Activated T-helper 2 cell treated with anti-CD3 and anti-CD28 coated beads, Interferon-gamma antibody, Interleukin-2, Interleukin-4, amounts not matched to agents 10 μg/mL and 5 μg/mL and 100 μg/mL, durations not matched to agents 14 hours and 24 hours and 36 hours (primary cell): ENCODE results near the gene MAEA. TPM values are rescaled to one million over a fixed set of nuclear protein-coding genes. Genes with fewer than 3 reads are reported as not detected.
"Not testable (repeated sequence)": the region's sequence is repeated elsewhere in the genome, so short reads cannot be mapped to it uniquely, and the experiment has no call there.

ENCODE experiments used
- DNase-seq: peaks from one replicate; pipeline ENCODE4 v3.0.0; 2021; ENCODE audit warnings: low spot score
- H3K27ac Mint-ChIP-seq: one replicate; pipeline ENCODE4 v1.8.0; 2021; ENCODE audit warnings: mixed read lengths
- H3K27me3 Mint-ChIP-seq: one replicate; pipeline ENCODE4 v1.8.0; 2021; ENCODE audit warnings: low read depth, mixed read lengths
- H3K36me3 Mint-ChIP-seq: one replicate; pipeline ENCODE4 v1.8.0; 2021; ENCODE audit warnings: low read depth, mixed read lengths
- H3K4me1 Mint-ChIP-seq: one replicate; pipeline ENCODE4 v1.8.0; 2021; ENCODE audit warnings: low read depth, mixed read lengths
- H3K4me3 Mint-ChIP-seq: one replicate; pipeline ENCODE4 v1.8.0; 2021; ENCODE audit warnings: low read depth, mild to moderate bottlenecking, moderate library complexity, mixed read lengths
- H3K9me3 Mint-ChIP-seq: one replicate; pipeline ENCODE4 v1.8.0; 2021; ENCODE audit warnings: mixed read lengths
- intact Hi-C: fragments of 100-400 bp; cut with micrococcal nuclease; formaldehyde crosslinking; loops from one replicate; pipeline ENCODE4 v1.15.1; 2023
- total RNA-seq: library from RNA; stranded (reverse); gene quantifications from 2 replicates; pipeline ENCODE4 v1.2.3, GENCODE V29; 2022

Gene MAEA
- total RNA-seq, 1 donor from 2014 or later: 59.2 TPM

DNA sequence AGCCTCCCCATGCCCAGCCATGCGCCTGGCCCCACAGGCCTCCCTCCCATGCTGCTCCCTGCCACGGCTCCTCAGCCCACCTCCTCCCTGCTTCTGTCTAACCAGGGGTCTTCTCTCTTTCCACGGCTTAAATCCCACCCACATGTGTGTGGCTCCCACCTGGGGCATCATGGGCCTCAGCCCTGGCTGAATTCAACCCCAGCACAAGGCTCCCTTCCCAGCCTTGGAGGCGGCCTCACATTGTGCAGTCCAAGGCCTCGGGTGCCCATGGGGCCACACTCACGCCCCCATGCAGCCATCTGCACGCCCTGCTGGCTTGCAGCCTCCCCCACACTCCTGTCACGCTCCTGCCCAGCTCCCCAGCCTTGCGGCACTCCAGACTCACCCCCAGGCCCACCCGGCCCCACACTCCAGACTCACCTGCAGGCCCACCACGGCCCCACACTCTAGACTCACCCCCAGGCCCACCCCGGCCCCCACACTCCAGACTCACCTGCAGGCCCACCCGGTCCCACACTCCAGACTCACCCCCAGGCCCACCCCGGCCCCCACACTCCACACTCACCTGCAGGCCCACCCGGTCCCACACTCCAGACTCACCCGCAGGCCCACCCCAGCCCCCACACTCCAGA is 27.0 kb downstream of the MAEA start:
- H3K27ac Mint-ChIP-seq: no peak overlapping the region

GRCh38 chr4:1317177-1318045 is 27.7 kb downstream of the MAEA start:
- Mint-ChIP-seq H3K9me3 (no peaks in the 10 kb centered on the region), H3K36me3 (peaks cover 58% of the 10 kb centered on the region), H3K4me3 (no peak overlapping the region), H3K27ac (no peak overlapping the region), H3K4me1 (peaks cover 9% of the 10 kb centered on the region), H3K27me3 (no peaks in the 10 kb centered on the region)
- intact Hi-C loops: no loop called here
- no peak for DNase-seq

More for the DNA sequence above, 27.0 kb downstream of the MAEA start:
- no peak overlapping the region for H3K4me3 Mint-ChIP-seq
- H3K9me3 Mint-ChIP-seq: no peaks in the 10 kb centered on the region
- peaks cover 9% of the 10 kb centered on the region for H3K4me1 Mint-ChIP-seq
- intact Hi-C loops: no loop called here
- no peak for DNase-seq
- H3K27me3 Mint-ChIP-seq: no peaks in the 10 kb centered on the region
- H3K36me3 Mint-ChIP-seq: peaks cover 61% of the 10 kb centered on the region

GRCh38 chr4:1318046-1318375 is 28.3 kb downstream of the MAEA start:
- intact Hi-C loops: no loop called here
- Mint-ChIP-seq H3K4me1 (peaks cover 9% of the 10 kb centered on the region), H3K9me3 (no peaks in the 10 kb centered on the region), H3K27me3 (no peaks in the 10 kb centered on the region), H3K4me3 (no peak overlapping the region), H3K27ac (no peak overlapping the region), H3K36me3 (peaks cover 55% of the 10 kb centered on the region)
- no peak for DNase-seq

- Mint-ChIP-seq H3K36me3 (peaks cover 51% of the 10 kb centered on the region), H3K27ac (no peak overlapping the region), H3K4me1 (peaks cover 9% of the 10 kb centered on the region), H3K9me3 (no peaks in the 10 kb centered on the region), H3K27me3 (no peaks in the 10 kb centered on the region), H3K4me3 (no peak overlapping the region)
- no peak for DNase-seq
- intact Hi-C loops: no loop called here
These were observed 29.0 kb downstream of the MAEA start for GRCh38 chr4:1318488-1319213.

- Mint-ChIP-seq H3K4me3 (no peak overlapping the region), H3K4me1 (no peaks in the 10 kb centered on the region), H3K27me3 (no peaks in the 10 kb centered on the region), H3K27ac (no peak overlapping the region), H3K36me3 (peaks cover 33% of the 10 kb centered on the region), H3K9me3 (no peaks in the 10 kb centered on the region)
- DNase-seq: no peak
- intact Hi-C loops: no loop called here
These were observed 31.8 kb downstream of the MAEA start for GRCh38 chr4:1321486-1321885.

DNA sequence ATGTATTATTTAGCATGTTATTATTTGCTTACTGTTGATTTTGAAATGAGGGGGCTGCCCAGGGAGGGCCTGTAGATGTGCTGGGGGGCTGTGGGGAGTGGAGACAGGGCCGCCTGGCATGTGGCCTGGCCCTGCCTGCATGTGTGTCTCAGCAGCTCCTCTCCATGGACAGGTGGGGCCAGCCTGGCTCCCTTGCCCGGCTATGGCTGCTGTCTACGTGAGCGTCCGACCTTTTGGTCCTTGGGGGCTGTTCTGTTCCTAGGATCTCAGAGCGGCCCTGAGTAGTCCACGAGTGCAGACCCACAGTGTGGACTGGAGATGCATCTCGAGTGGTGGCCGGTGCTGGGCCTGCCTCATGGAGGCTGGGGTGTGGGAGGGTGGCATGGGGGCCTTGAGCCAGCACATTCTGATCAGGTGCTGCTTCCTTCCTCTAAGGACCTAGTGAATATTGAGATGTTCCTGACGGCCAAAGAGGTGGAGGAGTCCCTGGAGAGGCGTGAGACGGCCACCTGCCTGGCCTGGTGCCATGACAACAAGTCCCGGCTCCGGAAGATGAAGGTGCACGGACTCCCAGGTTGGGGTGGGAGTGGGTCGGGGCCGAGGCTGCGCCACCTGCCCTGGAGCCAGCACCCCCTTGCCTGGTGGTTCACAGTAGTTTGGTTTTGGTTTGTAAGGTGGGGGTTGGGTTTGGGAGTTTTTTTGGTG is 32.4 kb downstream of the MAEA start:
- Mint-ChIP-seq H3K9me3 (no peaks in the 10 kb centered on the region), H3K36me3 (peaks cover 33% of the 10 kb centered on the region), H3K27me3 (no peaks in the 10 kb centered on the region), H3K4me1 (no peaks in the 10 kb centered on the region), H3K27ac (no peak overlapping the region), H3K4me3 (no peak overlapping the region)
- intact Hi-C loops: no loop called here
- no peak for DNase-seq

GRCh38 chr4:1323280-1323634 is 33.6 kb downstream of the MAEA start:
- H3K4me1 Mint-ChIP-seq: no peaks in the 10 kb centered on the region
- no peaks in the 10 kb centered on the region for H3K9me3 Mint-ChIP-seq
- no peak for DNase-seq
- no peaks in the 10 kb centered on the region for H3K27me3 Mint-ChIP-seq
- no peak overlapping the region for H3K4me3 Mint-ChIP-seq
- intact Hi-C loops: no loop called here
- no peak overlapping the region for H3K27ac Mint-ChIP-seq
- peaks cover 27% of the 10 kb centered on the region for H3K36me3 Mint-ChIP-seq

DNA sequence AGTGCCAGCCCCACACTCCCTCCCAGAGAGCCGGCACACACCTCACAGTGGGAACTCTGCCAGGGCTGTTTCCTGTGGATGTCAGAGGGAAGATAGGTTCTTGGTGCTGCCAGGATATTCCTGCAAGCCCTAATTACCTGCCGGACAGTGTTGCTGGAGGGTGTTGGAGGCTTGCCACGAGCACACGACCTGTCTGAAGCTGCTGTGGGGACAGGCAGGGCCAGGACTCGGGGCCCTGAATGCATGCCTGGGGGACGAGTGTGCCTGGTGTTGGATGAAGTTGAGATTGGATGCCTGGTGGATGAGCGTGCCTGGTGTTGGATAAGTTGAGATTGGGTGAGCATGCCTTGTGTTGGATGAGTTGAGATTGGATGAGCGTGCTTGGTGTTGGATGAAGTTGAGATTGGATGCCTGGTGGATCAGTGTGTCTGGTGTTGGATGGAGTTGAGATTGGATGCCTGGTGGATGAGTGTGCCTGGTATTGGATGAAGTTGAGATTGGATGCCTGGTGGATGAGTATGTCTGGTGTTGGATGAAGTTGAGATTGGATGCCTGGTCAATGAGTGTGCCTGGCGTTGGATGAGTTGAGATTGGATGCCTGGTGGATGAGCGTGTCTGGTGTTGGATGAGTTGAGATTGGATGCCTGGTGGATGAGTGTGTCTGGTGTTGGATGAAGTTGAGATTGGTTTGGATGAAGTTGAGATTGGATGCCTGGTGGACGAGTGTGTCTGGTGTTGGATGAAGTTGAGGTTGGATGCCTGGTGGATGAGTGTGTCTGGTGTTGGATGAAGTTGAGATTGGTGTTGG is 34.1 kb downstream of the MAEA start:
- H3K9me3 Mint-ChIP-seq: no peaks in the 10 kb centered on the region
- intact Hi-C loops: no loop called here

DNA sequence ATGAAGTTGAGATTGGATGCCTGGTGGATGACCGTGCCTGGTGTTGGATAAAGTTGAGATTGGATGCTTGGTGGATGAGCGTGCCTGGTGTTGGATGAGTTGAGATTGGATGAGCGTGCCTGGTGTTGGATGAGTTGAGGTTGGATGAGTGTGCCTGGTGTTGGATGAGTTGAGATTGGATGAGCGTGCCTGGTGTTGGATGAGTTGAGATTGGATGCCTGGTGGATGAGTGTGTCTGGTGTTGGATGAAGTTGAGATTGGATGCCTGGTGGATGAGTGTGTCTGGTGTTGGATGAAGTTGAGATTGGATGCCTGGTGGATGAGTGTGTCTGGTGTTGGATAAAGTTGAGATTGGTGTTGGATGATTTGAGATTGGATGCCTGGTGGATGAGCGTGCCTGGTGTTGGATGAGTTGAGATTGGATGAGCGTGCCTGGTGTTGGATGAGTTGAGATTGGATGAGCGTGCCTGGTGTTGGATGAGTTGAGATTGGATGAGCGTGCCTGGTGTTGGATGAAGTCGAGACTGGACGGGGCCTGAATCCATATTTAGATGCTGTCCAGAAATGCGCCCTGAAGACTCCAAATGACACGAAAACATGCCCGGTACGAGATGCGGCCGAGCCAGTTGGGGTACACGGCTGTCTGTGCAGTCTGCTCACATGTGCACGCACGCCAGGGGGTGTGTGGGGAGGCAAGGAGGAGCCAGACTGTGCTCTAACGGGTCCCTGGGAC is 34.9 kb downstream of the MAEA start:
- H3K27me3 Mint-ChIP-seq, intact Hi-C loops, H3K4me1 Mint-ChIP-seq, H3K9me3 Mint-ChIP-seq, H3K4me3 Mint-ChIP-seq, DNase-seq, H3K27ac Mint-ChIP-seq: not testable (repeated sequence)
- H3K36me3 Mint-ChIP-seq: peaks cover 27% of the 10 kb centered on the region

More for the DNA sequence above, 34.1 kb downstream of the MAEA start:
- no peaks in the 10 kb centered on the region for H3K4me1 Mint-ChIP-seq
- no peaks in the 10 kb centered on the region for H3K27me3 Mint-ChIP-seq
- peaks cover 23% of the 10 kb centered on the region for H3K36me3 Mint-ChIP-seq
- no peak for DNase-seq
- no peak overlapping the region for H3K27ac Mint-ChIP-seq
- no peak overlapping the region for H3K4me3 Mint-ChIP-seq

GRCh38 chr4:1325176-1325480 is 35.4 kb downstream of the MAEA start:
- no peak overlapping the region for H3K4me3 Mint-ChIP-seq
- H3K9me3 Mint-ChIP-seq: no peaks in the 10 kb centered on the region
- no peaks in the 10 kb centered on the region for H3K27me3 Mint-ChIP-seq
- intact Hi-C loops: no loop called here
- H3K36me3 Mint-ChIP-seq: peaks cover 29% of the 10 kb centered on the region
- peaks cover 11% of the 10 kb centered on the region for H3K4me1 Mint-ChIP-seq
- H3K27ac Mint-ChIP-seq: no peak overlapping the region
- no peak for DNase-seq

- intact Hi-C loops: no loop called here
- H3K4me1 Mint-ChIP-seq: peaks cover 19% of the 10 kb centered on the region
- no peak overlapping the region for H3K4me3 Mint-ChIP-seq
- peaks cover 38% of the 10 kb centered on the region for H3K36me3 Mint-ChIP-seq
- no peak overlapping the region for H3K27ac Mint-ChIP-seq
- H3K27me3 Mint-ChIP-seq: no peaks in the 10 kb centered on the region
- H3K9me3 Mint-ChIP-seq: no peaks in the 10 kb centered on the region
- DNase-seq: no peak
These were observed 36.3 kb downstream of the MAEA start for GRCh38 chr4:1325681-1326635.
